ENCODE data around the gene LUZP1.

GRCh38 chr1:23123528-23123927, 45.1 kb downstream of the LUZP1 start:
- TF ChIP-seq YY1 (IDR thresholded peaks at IDR 0.05; ENCODE audit: insufficient read depth, insufficient read length): no peak
- TF ChIP-seq SUZ12 (IDR thresholded peaks at IDR 0.05; ENCODE audit: extremely low read depth, insufficient read depth, insufficient read length): no peak
- no peak for TF ChIP-seq ZNF274 (IDR thresholded peaks at IDR 0.05; ENCODE audit: low read depth, low read length)
